Measurements from ENCODE around the gene FAM110A. TPM values are rescaled to one million over a fixed set of nuclear protein-coding genes. Genes with fewer than 3 reads are reported as not detected.

FAM110A gene
- total and polyA plus RNA-seq, 4 donors, result 8.6 to 17.9 (median 12.7) TPM

GRCh38 chr20:856361-856775, 22.9 kb downstream of the FAM110A start:
- DNase-seq, result no peak
- no peak overlapping the region for H3K9ac ChIP-seq (ENCODE audit: insufficient read depth in 1 of 2, low read length in 2 of 2)
- H3K9me3 ChIP-seq (ENCODE audit: control insufficient read depth in 4 of 4, insufficient read depth in 3 of 4, low read length in 3 of 4), result no peaks in the 10 kb centered on the region
- H3K27me3 ChIP-seq (ENCODE audit: control insufficient read depth in 3 of 3, insufficient read depth in 3 of 3, low read length in 2 of 3), result no peaks in the 10 kb centered on the region
- no peak for TF ChIP-seq CTCF (IDR thresholded peaks at IDR 0.05; ENCODE audit: control extremely low read depth, extremely low read depth)
- peaks cover 0 to 6% (median 0%) of the 10 kb centered on the region in 5 donors for H3K4me1 ChIP-seq (ENCODE audit: control insufficient read depth in 5 of 5, insufficient read depth in 5 of 5, low read length in 5 of 5)
- 24 to 44% methylated on average over 12 of the region's 12 CpGs for WGBS, 2 donors
- no peak overlapping the region for H3K4me3 ChIP-seq
- no peak for ATAC-seq (ENCODE audit: insufficient read depth, low FRiP score)
- no peaks in the 10 kb centered on the region for H3K36me3 ChIP-seq (ENCODE audit: control insufficient read depth in 4 of 4, insufficient read depth in 4 of 4, low read length in 4 of 4)
- no peak overlapping the region for H3K27ac ChIP-seq (ENCODE audit: low read depth in 1 of 2, low read length in 1 of 2)

- TF ChIP-seq CTCF (IDR thresholded peaks at IDR 0.05; ENCODE audit: control extremely low read depth, extremely low read depth), result no peak
- Histone ChIP-seq H3K9ac (ENCODE audit: insufficient read depth in 1 of 2, low read length in 2 of 2) (no peak overlapping the region), H3K4me3 (no peak overlapping the region), H3K27me3 (ENCODE audit: control insufficient read depth in 3 of 3, insufficient read depth in 3 of 3, low read length in 2 of 3) (no peaks in the 10 kb centered on the region), H3K36me3 (ENCODE audit: control insufficient read depth in 4 of 4, insufficient read depth in 4 of 4, low read length in 4 of 4) (no peaks in the 10 kb centered on the region), H3K9me3 (ENCODE audit: control insufficient read depth in 4 of 4, insufficient read depth in 3 of 4, low read length in 3 of 4) (no peaks in the 10 kb centered on the region), H3K4me1 (ENCODE audit: control insufficient read depth in 5 of 5, insufficient read depth in 5 of 5, low read length in 5 of 5) (peaks cover 0 to 4% (median 0%) of the 10 kb centered on the region in 5 donors), H3K27ac (ENCODE audit: low read depth in 1 of 2, low read length in 1 of 2) (no peak overlapping the region)
- no peak for ATAC-seq (ENCODE audit: insufficient read depth, low FRiP score)
- WGBS, 2 donors, result 84 to 90% methylated on average over 6 of the region's 6 CpGs
- no peak for DNase-seq
Measured at GRCh38 chr20:858011-858410, 24.5 kb downstream of the FAM110A start.

GRCh38 chr20:859751-860231, 26.3 kb downstream of the FAM110A start:
- no peaks in the 10 kb centered on the region for H3K9me3 ChIP-seq (ENCODE audit: control insufficient read depth in 4 of 4, insufficient read depth in 3 of 4, low read length in 3 of 4)
- peaks cover 0 to 4% (median 0%) of the 10 kb centered on the region in 5 donors for H3K4me1 ChIP-seq (ENCODE audit: control insufficient read depth in 5 of 5, insufficient read depth in 5 of 5, low read length in 5 of 5)
- no peak for ATAC-seq (ENCODE audit: insufficient read depth, low FRiP score)
- 54 to 57% methylated on average over 3 of the region's 3 CpGs for WGBS, 2 donors
- H3K9ac ChIP-seq (ENCODE audit: insufficient read depth in 1 of 2, low read length in 2 of 2), result no peak overlapping the region
- H3K27me3 ChIP-seq (ENCODE audit: control insufficient read depth in 3 of 3, insufficient read depth in 3 of 3, low read length in 2 of 3), result no peaks in the 10 kb centered on the region
- no peak overlapping the region for H3K4me3 ChIP-seq
- no peak overlapping the region for H3K27ac ChIP-seq (ENCODE audit: low read depth in 1 of 2, low read length in 1 of 2)
- no peak for DNase-seq
- no peaks in the 10 kb centered on the region for H3K36me3 ChIP-seq (ENCODE audit: control insufficient read depth in 4 of 4, insufficient read depth in 4 of 4, low read length in 4 of 4)
- TF ChIP-seq CTCF (IDR thresholded peaks at IDR 0.05; ENCODE audit: control extremely low read depth, extremely low read depth), result no peak

DNA sequence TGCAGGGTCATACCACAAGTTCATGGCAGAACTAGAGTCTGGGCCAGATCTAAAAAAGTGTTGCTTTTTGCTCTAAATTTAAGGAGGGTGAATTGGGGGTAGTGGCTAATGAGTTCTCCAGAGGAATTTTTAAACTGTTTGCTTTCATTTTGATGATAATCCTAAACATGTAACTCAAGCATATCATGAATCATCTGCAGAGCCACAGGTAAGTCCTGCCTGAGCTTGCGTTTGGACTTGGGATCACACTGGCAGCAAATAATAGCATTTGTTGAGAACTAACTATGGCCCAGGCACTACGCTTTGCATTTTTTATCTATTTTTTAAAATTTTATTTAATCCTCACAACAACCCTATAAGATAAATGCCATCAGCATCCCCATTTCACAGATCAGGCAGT, 27.4 kb downstream of the FAM110A start:
- WGBS, 2 donors, result 91 to 100% methylated on average over 2 of the region's 2 CpGs
- H3K36me3 ChIP-seq (ENCODE audit: control insufficient read depth in 4 of 4, insufficient read depth in 4 of 4, low read length in 4 of 4), result no peaks in the 10 kb centered on the region
- H3K4me1 ChIP-seq (ENCODE audit: control insufficient read depth in 5 of 5, insufficient read depth in 5 of 5, low read length in 5 of 5), result peaks cover 0 to 4% (median 0%) of the 10 kb centered on the region in 5 donors
- H3K27ac ChIP-seq (ENCODE audit: low read depth in 1 of 2, low read length in 1 of 2), result no peak overlapping the region
- no peak for DNase-seq
- H3K9me3 ChIP-seq (ENCODE audit: control insufficient read depth in 4 of 4, insufficient read depth in 3 of 4, low read length in 3 of 4), result no peaks in the 10 kb centered on the region
- no peak for ATAC-seq (ENCODE audit: insufficient read depth, low FRiP score)
- no peaks in the 10 kb centered on the region for H3K27me3 ChIP-seq (ENCODE audit: control insufficient read depth in 3 of 3, insufficient read depth in 3 of 3, low read length in 2 of 3)
- no peak overlapping the region for H3K4me3 ChIP-seq
- no peak overlapping the region for H3K9ac ChIP-seq (ENCODE audit: insufficient read depth in 1 of 2, low read length in 2 of 2)
- no peak for TF ChIP-seq CTCF (IDR thresholded peaks at IDR 0.05; ENCODE audit: control extremely low read depth, extremely low read depth)

Measured in lung (tissue), 12 donors.